ENCODE measurements around the gene VSNL1. TPM values are rescaled to one million over a fixed set of nuclear protein-coding genes. Genes with fewer than 3 reads are reported as not detected.
A peak's percentile ranks its signal among the peaks of the same experiment; 100 is the strongest.

VSNL1 gene
- total and polyA plus RNA-seq, 2 experiments from 2014 or later, result 0.70 to 1.8 TPM

DNA sequence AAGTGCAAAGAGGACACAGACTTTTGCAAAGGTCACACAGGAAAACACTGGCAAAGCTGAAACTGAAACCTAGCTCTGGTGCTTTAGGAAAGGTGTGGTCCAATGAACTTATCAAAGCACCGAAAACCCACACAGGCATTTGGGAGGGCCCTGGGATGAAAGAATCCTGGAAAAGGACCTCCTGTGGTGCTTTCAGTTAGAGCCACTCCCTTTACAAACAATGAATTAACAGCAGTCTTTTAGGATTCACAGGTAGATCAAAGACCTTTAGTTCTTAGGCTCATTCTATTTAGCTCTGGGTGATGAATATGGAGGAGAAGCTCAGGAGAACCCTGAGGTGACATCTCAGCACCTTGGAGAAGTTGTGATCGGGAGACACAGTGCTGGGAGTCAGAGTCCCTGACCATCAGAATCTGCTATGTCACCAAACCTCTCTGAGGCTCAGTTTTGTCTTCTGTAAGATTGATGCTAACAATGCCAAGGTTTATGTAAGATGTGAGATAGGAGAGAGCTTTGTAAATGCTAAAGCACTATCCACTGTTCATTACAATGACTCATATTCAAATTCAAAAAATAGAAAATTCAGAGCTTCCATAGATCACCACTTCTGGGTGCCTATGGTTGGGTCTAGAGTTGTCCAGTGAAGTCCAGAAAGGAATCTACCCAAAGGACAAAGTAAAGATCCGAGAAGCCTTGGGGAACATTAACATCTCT is 39.3 kb downstream of the VSNL1 start:
- Histone ChIP-seq H3K36me3 (ENCODE audit: low read depth) (no peaks in the 10 kb centered on the region), H3K27me3 (replicated peaks; ENCODE audit: insufficient read depth) (no peaks in the 10 kb centered on the region), H2AFZ (no peak overlapping the region), H4K20me1 (ENCODE audit: insufficient read depth) (no peaks in the 10 kb centered on the region), H3F3A (ENCODE audit: insufficient read depth) (peaks cover 10% of the 10 kb centered on the region; the same call in 1 of the 2 replicates), H3K9me3 (ENCODE audit: low read depth) (no peaks in the 10 kb centered on the region), H3K27ac (no peak overlapping the region), H3K9ac (no peak overlapping the region), H3K4me2 (ENCODE audit: unreplicated experiment) (no peak overlapping the region), H3K9me2 (ENCODE audit: insufficient read depth) (no peaks in the 10 kb centered on the region), H3K79me2 (ENCODE audit: insufficient read depth) (no peaks in the 10 kb centered on the region), H3K4me3 (no peak overlapping the region), H3K4me1 (ENCODE audit: insufficient read depth) (peaks cover 12% of the 10 kb centered on the region)
- DNase-seq, result no peak
- no peak for TF ChIP-seq EZH2 (IDR thresholded peaks at IDR 0.05; ENCODE audit: insufficient read depth, poor library complexity, severe bottlenecking)
- TF ChIP-seq EZH2phosphoT487 (IDR thresholded peaks at IDR 0.05; ENCODE audit: insufficient read depth, low read depth), result no peak
- WGBS, 2 experiments (ENCODE audit: low coverage in 1 of 2, low lambda C conversion rate in 2 of 2, missing lambda C conversion rate in 2 of 2), result 86 to 87% methylated on average over 3 of the region's 3 CpGs
- in situ Hi-C loops (cut with MboI), result no loop called here

DNA sequence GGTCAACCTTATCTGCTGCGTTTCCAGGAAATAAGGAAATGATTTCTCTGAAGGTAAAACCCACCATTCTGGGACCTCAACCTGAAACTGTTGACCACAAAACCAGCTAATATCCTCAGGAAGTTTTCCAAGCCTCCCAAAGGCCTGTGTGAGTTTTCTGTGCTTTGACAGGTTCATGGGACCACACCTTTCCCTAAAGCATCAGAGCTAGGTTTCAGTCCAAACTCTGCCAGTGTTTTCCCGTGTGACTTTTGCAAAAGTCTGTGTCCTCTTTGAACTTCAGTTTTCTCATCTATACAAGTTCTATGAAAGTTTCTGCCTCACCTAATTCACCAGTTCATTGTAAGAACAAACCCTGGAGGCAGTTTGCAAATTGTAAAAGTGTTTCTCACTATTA is 39.8 kb downstream of the VSNL1 start:
- no peak overlapping the region for H3K27ac ChIP-seq
- no peaks in the 10 kb centered on the region for H3K79me2 ChIP-seq (ENCODE audit: insufficient read depth)
- no peak for DNase-seq
- TF ChIP-seq EZH2 (IDR thresholded peaks at IDR 0.05; ENCODE audit: insufficient read depth, poor library complexity, severe bottlenecking) (no peak), EZH2phosphoT487 (IDR thresholded peaks at IDR 0.05; ENCODE audit: insufficient read depth, low read depth) (no peak)
- H3K36me3 ChIP-seq (ENCODE audit: low read depth), result no peaks in the 10 kb centered on the region
- 74 to 78% methylated on average over 2 of the region's 2 CpGs for WGBS, 2 experiments (ENCODE audit: low coverage in 1 of 2, low lambda C conversion rate in 2 of 2, missing lambda C conversion rate in 2 of 2)
- no peaks in the 10 kb centered on the region for H4K20me1 ChIP-seq (ENCODE audit: insufficient read depth)
- no peak overlapping the region for H2AFZ ChIP-seq
- H3K4me1 ChIP-seq (ENCODE audit: insufficient read depth), result peaks cover 12% of the 10 kb centered on the region
- in situ Hi-C loops (cut with MboI), result no loop called here
- H3K27me3 ChIP-seq (replicated peaks; ENCODE audit: insufficient read depth), result no peaks in the 10 kb centered on the region
- no peak overlapping the region for H3K4me3 ChIP-seq
- no peaks in the 10 kb centered on the region for H3K9me3 ChIP-seq (ENCODE audit: low read depth)
- H3F3A ChIP-seq (ENCODE audit: insufficient read depth), result peaks cover 10% of the 10 kb centered on the region; the same call in 1 of the 2 replicates
- H3K4me2 ChIP-seq (ENCODE audit: unreplicated experiment), result no peak overlapping the region
- no peak overlapping the region for H3K9ac ChIP-seq
- H3K9me2 ChIP-seq (ENCODE audit: insufficient read depth), result no peaks in the 10 kb centered on the region

DNA sequence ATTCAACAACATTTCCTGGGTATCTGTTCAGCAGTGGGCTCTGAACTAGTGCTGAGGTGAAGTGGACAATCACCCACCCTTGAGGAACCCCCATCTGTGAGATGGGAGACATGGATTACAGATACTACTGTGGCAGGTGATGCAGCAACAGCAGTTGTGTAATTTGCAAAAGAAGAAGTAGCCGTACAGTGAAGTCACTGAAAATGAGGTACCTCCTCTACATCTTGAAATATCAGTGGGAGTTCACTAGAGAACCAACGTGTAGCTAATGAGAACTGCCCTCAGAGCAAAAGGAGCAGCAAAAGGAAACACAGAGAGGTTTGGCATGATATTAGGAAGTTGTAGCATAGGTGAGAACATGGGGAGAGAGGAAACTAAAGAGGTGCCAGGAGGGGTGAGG is 41.3 kb downstream of the VSNL1 start:
- no peaks in the 10 kb centered on the region for H4K20me1 ChIP-seq (ENCODE audit: insufficient read depth)
- H3K9me2 ChIP-seq (ENCODE audit: insufficient read depth), result no peaks in the 10 kb centered on the region
- DNase-seq, result no peak
- H3K9ac ChIP-seq, result no peak overlapping the region
- no peak overlapping the region for H3K4me3 ChIP-seq
- H3K27ac ChIP-seq, result no peak overlapping the region
- in situ Hi-C loops (cut with MboI), result no loop called here
- H3F3A ChIP-seq (ENCODE audit: insufficient read depth), result peaks cover 10% of the 10 kb centered on the region; the same call in 1 of the 2 replicates
- 88 to 89% methylated on average over 2 of the region's 2 CpGs for WGBS, 2 experiments (ENCODE audit: low coverage in 1 of 2, low lambda C conversion rate in 2 of 2, missing lambda C conversion rate in 2 of 2)
- peaks cover 12% of the 10 kb centered on the region for H3K4me1 ChIP-seq (ENCODE audit: insufficient read depth)
- no peaks in the 10 kb centered on the region for H3K79me2 ChIP-seq (ENCODE audit: insufficient read depth)
- TF ChIP-seq EZH2phosphoT487 (IDR thresholded peaks at IDR 0.05; ENCODE audit: insufficient read depth, low read depth), result no peak
- TF ChIP-seq EZH2 (IDR thresholded peaks at IDR 0.05; ENCODE audit: insufficient read depth, poor library complexity, severe bottlenecking), result no peak
- H3K9me3 ChIP-seq (ENCODE audit: low read depth), result no peaks in the 10 kb centered on the region
- no peak overlapping the region for H2AFZ ChIP-seq
- no peaks in the 10 kb centered on the region for H3K36me3 ChIP-seq (ENCODE audit: low read depth)
- no peaks in the 10 kb centered on the region for H3K27me3 ChIP-seq (replicated peaks; ENCODE audit: insufficient read depth)
- H3K4me2 ChIP-seq (ENCODE audit: unreplicated experiment), result no peak overlapping the region

DNA sequence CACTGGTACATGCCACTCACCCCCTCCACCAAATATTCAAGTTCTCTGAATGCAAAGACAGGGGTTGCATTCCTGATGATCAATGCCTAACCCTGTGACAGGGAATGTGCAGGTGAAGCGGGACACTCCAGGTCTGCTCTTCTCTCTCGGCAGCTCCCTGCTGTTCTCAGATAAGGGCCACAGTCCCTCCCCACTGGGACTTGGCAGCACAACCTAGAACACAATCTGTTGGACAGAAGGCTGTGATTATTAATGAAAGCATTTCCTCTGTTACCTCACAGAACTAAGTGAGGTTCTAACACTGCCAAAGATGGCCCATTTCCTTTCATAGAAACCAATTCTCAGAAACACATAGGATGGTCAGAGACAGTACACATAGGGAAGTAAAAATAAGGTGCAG is 42.7 kb downstream of the VSNL1 start:
- WGBS, 2 experiments (ENCODE audit: low coverage in 1 of 2, low lambda C conversion rate in 2 of 2, missing lambda C conversion rate in 2 of 2), result 50% methylated on average over 2 of the region's 2 CpGs
- no peaks in the 10 kb centered on the region for H3K36me3 ChIP-seq (ENCODE audit: low read depth)
- H3K27ac ChIP-seq, result no peak overlapping the region
- no peaks in the 10 kb centered on the region for H3K79me2 ChIP-seq (ENCODE audit: insufficient read depth)
- DNase-seq, result peak; percentile 48
- no peak overlapping the region for H3K4me2 ChIP-seq (ENCODE audit: unreplicated experiment)
- H3K4me1 ChIP-seq (ENCODE audit: insufficient read depth), result peaks cover 12% of the 10 kb centered on the region
- H3K9ac ChIP-seq, result no peak overlapping the region
- H3K9me2 ChIP-seq (ENCODE audit: insufficient read depth), result no peaks in the 10 kb centered on the region
- in situ Hi-C loops (cut with MboI), result no loop called here
- H3F3A ChIP-seq (ENCODE audit: insufficient read depth), result peaks cover 10% of the 10 kb centered on the region; the same call in 1 of the 2 replicates
- H2AFZ ChIP-seq, result no peak overlapping the region
- no peaks in the 10 kb centered on the region for H4K20me1 ChIP-seq (ENCODE audit: insufficient read depth)
- no peaks in the 10 kb centered on the region for H3K27me3 ChIP-seq (replicated peaks; ENCODE audit: insufficient read depth)
- no peaks in the 10 kb centered on the region for H3K9me3 ChIP-seq (ENCODE audit: low read depth)
- H3K4me3 ChIP-seq, result no peak overlapping the region
- TF ChIP-seq EZH2 (IDR thresholded peaks at IDR 0.05; ENCODE audit: insufficient read depth, poor library complexity, severe bottlenecking), result no peak
- no peak for TF ChIP-seq EZH2phosphoT487 (IDR thresholded peaks at IDR 0.05; ENCODE audit: insufficient read depth, low read depth)

All from GM23248 (cell line).